Stomach (tissue), 4 donors: ENCODE measurements around the gene AP2S1.

ENCODE experiments used
- CTCF ChIP-seq, 7 experiments: fragments of 450-650 bp in 4 of 7; fragments of 200-600 bp in 3 of 7; sonication (generic) in 3 of 7; IDR thresholded peaks; one replicate each; pipeline ENCODE4 v1.5.1; 2016 to 2019; ENCODE audit warnings: antibody characterized with exemption in 7 of 7, control low read depth in 2 of 7, mild to moderate bottlenecking in 1 of 7
- EP300 ChIP-seq: sonication (generic); formaldehyde crosslinking; IDR thresholded peaks from one replicate; pipeline ENCODE4 v1.6.1; 2017; ENCODE audit warnings: antibody characterized with exemption

- TF ChIP-seq CTCF (IDR thresholded peaks at IDR 0.05) (no peak), EP300 (no peak)
Measured at GRCh38 chr19:46900341-46900740, 49.7 kb upstream of the AP2S1 start.
